GM08714 (cell line): ENCODE data around the gene C2.
"Not testable (repeated sequence)": the region's sequence is repeated elsewhere in the genome, so short reads cannot be mapped to it uniquely, and the experiment has no call there.

Experiments
- H3K4me3 ChIP-seq: fragments of 200-500 bp; sonication (Bioruptor generic); 2 replicates; pipeline ENCODE4 v1.5.1; 2014; ENCODE audit warnings: mild to moderate bottlenecking, low read length, inconsistent platforms
- ZNF274 ChIP-seq: IDR thresholded peaks from 2 replicates; pipeline ENCODE4 v1.6.1; 2012; ENCODE audit warnings: mild to moderate bottlenecking, low read depth, low read length

C2 gene

GRCh38 chr6:31907158-31907813 is 20.2 kb upstream of the C2 start:
- H3K4me3 ChIP-seq, result no peak overlapping the region
- no peak for TF ChIP-seq ZNF274

GRCh38 chr6:31908255-31908654 is 19.3 kb upstream of the C2 start:
- H3K4me3 ChIP-seq, result not testable (repeated sequence)

- TF ChIP-seq ZNF274, result no peak
- no peak overlapping the region for H3K4me3 ChIP-seq
These were observed 18.7 kb upstream of the C2 start for GRCh38 chr6:31908791-31909190.

- not testable (repeated sequence) for H3K4me3 ChIP-seq
These were observed 18.2 kb upstream of the C2 start for GRCh38 chr6:31909298-31909697.

- no peak overlapping the region for H3K4me3 ChIP-seq
- TF ChIP-seq ZNF274, result no peak
These were observed 15.5 kb upstream of the C2 start for GRCh38 chr6:31911826-31912585.

GRCh38 chr6:31915351-31915750 is 12.2 kb upstream of the C2 start:
- H3K4me3 ChIP-seq, result no peak overlapping the region
- no peak for TF ChIP-seq ZNF274

GRCh38 chr6:31915756-31916155 is 11.8 kb upstream of the C2 start:
- H3K4me3 ChIP-seq, result no peak overlapping the region
- TF ChIP-seq ZNF274, result no peak

GRCh38 chr6:31918069-31918720 is 9.3 kb upstream of the C2 start:
- H3K4me3 ChIP-seq, result no peak overlapping the region
- TF ChIP-seq ZNF274, result no peak

GRCh38 chr6:31919624-31920303 is 7.8 kb upstream of the C2 start:
- no peak for TF ChIP-seq ZNF274
- H3K4me3 ChIP-seq, result no peak overlapping the region

GRCh38 chr6:31920811-31921210 is 6.7 kb upstream of the C2 start:
- TF ChIP-seq ZNF274, result no peak

GRCh38 chr6:31922942-31923341 is 4.6 kb upstream of the C2 start:
- H3K4me3 ChIP-seq, result no peak overlapping the region
- TF ChIP-seq ZNF274, result no peak

More at GRCh38 chr6:31920811-31921210, 6.7 kb upstream of the C2 start:
- no peak overlapping the region for H3K4me3 ChIP-seq

- TF ChIP-seq ZNF274, result no peak
- H3K4me3 ChIP-seq, result no peak overlapping the region
These were observed 550 bp downstream of the C2 start for GRCh38 chr6:31927863-31928671.

GRCh38 chr6:31928672-31928939 is 1.1 kb downstream of the C2 start:
- no peak for TF ChIP-seq ZNF274
- H3K4me3 ChIP-seq, result no peak overlapping the region

GRCh38 chr6:31930962-31931361 is 3.4 kb downstream of the C2 start:
- no peak for TF ChIP-seq ZNF274
- H3K4me3 ChIP-seq, result no peak overlapping the region

- H3K4me3 ChIP-seq, result not testable (repeated sequence)
These were observed 4.6 kb downstream of the C2 start for GRCh38 chr6:31932137-31932536.
